ENCODE results near the gene ABCA10. TPM values are rescaled to one million over a fixed set of nuclear protein-coding genes. Genes with fewer than 3 reads are reported as not detected.
"Not testable (repeated sequence)": the region's sequence is repeated elsewhere in the genome, so short reads cannot be mapped to it uniquely, and the experiment has no call there.

The ABCA10 gene
- polyA plus RNA-seq, 1 experiment, result 0.31 TPM

DNA sequence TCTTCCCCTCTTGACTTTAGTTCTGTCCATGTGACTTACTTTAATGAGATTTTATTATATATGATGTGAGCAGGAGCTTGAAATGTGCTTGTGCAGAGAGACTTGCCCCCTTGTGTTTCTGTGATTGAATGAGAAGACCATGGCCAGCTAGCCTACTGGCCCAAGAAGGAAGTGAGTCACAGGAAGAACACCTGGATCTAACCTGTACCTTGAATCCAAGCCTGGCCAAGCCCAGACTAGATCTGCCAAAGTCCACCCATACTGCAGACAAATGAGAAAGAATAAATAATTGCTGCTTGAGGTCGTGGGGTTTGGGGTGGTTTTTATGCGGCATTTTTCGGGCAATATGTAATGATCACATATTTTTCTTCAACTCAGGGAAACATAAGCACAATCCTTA lies 9.6 kb downstream of the ABCA10 start:
- ChIA-PET CTCF (interaction anchor here (1.0 kb wide), 1 partner anchor 10 kb away, joined by 3 read pairs; no protein-coding TSS in a partner anchor), POLR2A (no interaction called here)
- H3K27me3 ChIP-seq (ENCODE audit: control insufficient read depth, insufficient read depth, low read length), result no peaks in the 10 kb centered on the region
- DNase-seq (ENCODE audit: low read depth), result no peak
- no peak overlapping the region for H3K4me3 ChIP-seq (ENCODE audit: low read depth, low read length)
- TF ChIP-seq, protein P1, sequence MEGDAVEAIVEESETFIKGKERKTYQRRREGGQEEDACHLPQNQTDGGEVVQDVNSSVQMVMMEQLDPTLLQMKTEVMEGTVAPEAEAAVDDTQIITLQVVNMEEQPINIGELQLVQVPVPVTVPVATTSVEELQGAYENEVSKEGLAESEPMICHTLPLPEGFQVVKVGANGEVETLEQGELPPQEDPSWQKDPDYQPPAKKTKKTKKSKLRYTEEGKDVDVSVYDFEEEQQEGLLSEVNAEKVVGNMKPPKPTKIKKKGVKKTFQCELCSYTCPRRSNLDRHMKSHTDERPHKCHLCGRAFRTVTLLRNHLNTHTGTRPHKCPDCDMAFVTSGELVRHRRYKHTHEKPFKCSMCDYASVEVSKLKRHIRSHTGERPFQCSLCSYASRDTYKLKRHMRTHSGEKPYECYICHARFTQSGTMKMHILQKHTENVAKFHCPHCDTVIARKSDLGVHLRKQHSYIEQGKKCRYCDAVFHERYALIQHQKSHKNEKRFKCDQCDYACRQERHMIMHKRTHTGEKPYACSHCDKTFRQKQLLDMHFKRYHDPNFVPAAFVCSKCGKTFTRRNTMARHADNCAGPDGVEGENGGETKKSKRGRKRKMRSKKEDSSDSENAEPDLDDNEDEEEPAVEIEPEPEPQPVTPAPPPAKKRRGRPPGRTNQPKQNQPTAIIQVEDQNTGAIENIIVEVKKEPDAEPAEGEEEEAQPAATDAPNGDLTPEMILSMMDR (IDR thresholded peaks at IDR 0.05; ENCODE audit: insufficient read depth, low read depth, low read length), result no peak
- H3K36me3 ChIP-seq (ENCODE audit: control insufficient read depth, insufficient read depth, low read length), result no peaks in the 10 kb centered on the region; the same call in 1 of the 2 replicates

DNA sequence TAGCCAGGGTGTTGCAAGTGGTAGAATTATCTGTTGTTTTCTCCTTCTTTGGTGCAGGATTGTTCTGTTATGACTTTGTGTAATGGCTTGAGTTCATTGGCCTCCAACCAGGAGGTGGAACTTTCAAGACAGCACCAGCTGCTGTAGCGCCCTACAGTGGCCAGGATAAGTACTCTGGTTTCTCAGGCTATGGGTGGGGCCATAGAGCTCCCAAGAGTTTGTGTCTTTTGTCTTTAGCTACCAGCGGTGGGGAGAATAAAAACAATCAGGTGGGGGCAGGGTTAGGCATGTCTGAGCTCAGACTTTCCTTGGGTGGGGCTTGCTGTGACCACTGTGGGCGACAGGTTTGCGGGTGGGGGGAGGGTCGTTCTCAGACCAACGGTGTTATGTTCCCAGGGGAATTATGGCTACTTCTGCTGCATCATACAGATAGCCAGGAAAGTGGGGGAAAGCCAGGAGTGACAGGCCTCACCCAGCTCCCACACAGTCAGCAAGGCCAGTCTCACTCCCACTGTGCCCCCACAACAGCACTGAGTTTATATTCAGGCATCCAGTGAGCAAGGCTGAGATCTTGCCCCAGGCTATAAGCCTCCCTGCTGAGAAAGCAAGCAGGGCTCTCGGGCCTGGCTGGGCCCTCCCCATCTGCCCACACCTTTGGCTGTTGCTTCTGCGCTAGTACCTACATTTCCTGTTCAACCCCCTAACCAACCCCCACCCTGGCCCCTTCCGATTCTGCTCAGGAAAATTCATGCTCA lies 15.4 kb downstream of the ABCA10 start:
- POLR2A ChIA-PET, result no interaction called here
- Histone ChIP-seq H3K27me3 (ENCODE audit: control insufficient read depth, insufficient read depth, low read length) (no peaks in the 10 kb centered on the region), H3K4me3 (ENCODE audit: low read depth, low read length) (no peak overlapping the region), H3K36me3 (ENCODE audit: control insufficient read depth, insufficient read depth, low read length) (no peaks in the 10 kb centered on the region)
- DNase-seq (ENCODE audit: low read depth), result no peak
- CTCF ChIA-PET, result interaction anchor here (0.7 kb wide), 2 partner anchors 11 to 13 kb away, joined by 3 read pairs; no protein-coding TSS in a partner anchor
- TF ChIP-seq, protein P1 (IDR thresholded peaks at IDR 0.05; ENCODE audit: insufficient read depth, low read depth, low read length), result no peak

DNA sequence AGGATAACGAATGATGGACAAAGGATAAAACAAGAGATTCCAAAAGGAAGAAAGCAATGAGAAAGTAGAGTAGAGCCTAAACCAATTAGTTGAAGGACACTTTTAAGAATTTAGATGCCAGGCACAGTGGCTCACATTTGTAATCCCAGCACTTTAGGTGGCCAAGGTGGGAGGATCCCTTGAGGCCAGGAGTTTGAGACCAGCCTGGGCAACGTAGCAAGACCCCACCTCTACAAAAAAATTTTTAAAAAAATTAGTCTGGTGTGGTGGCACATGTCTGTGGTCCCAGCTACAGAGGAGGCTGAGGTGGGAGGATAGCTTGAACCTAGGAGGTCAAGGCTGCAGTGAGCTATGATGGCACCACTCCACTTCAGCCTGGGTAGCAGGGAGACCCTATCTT lies 20.0 kb downstream of the ABCA10 start:
- no peaks in the 10 kb centered on the region for H3K36me3 ChIP-seq (ENCODE audit: control insufficient read depth, insufficient read depth, low read length)
- CTCF ChIA-PET, result interaction anchor here (0.7 to 1.0 kb wide), 3 partner anchors 9 to 38 kb away, joined by 3 read pairs; no protein-coding TSS in a partner anchor
- H3K4me3 ChIP-seq (ENCODE audit: low read depth, low read length), result no peak overlapping the region
- TF ChIP-seq, protein P1 (IDR thresholded peaks at IDR 0.05; ENCODE audit: insufficient read depth, low read depth, low read length), result no peak
- H3K27me3 ChIP-seq (ENCODE audit: control insufficient read depth, insufficient read depth, low read length), result no peaks in the 10 kb centered on the region
- no peak for DNase-seq (ENCODE audit: low read depth)
- POLR2A ChIA-PET, result no interaction called here

DNA sequence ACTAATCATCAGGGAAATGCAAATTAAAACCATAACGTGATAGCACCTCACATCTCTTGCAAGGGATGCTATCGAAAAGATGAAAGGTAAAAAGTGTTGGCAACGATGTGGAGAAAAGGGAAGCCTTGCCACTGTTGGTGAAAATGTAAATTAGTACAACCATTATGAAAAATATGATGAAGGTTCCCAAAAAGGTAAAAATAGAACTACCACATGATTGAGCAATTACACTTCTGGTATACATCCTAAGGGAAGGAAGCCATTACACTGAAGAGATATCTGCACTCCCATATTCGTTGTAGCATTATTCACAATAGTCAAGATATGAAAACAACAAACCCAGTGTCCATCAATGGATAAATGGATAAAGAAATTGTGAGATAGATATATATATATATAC lies 21.5 kb downstream of the ABCA10 start:
- no peak for DNase-seq (ENCODE audit: low read depth)
- H3K4me3 ChIP-seq (ENCODE audit: low read depth, low read length), result no peak overlapping the region
- H3K27me3 ChIP-seq (ENCODE audit: control insufficient read depth, insufficient read depth, low read length), result no peaks in the 10 kb centered on the region
- H3K36me3 ChIP-seq (ENCODE audit: control insufficient read depth, insufficient read depth, low read length), result no peaks in the 10 kb centered on the region
- TF ChIP-seq, protein P1 (IDR thresholded peaks at IDR 0.05; ENCODE audit: insufficient read depth, low read depth, low read length), result no peak
- ChIA-PET CTCF (no interaction called here), POLR2A (no interaction called here)

DNA sequence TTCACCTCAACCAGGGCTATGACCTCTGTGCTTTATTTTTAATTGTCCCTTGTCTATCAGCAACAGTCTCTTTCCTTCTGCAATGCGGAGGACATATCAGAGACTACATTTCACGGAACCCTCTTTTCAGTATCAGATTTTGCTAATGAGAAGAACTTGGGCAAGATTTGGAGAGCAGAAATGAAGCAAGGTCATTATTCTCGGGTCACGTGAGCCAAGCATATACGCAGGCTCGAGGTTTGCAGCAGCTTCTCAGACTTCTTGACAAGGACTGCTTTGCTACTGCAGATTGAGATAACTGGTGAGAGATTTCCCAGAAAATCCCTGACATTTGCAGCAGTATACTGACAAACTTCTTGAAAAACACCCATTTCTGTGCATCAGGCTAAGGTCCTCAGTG lies 30.4 kb downstream of the ABCA10 start:
- no peak for DNase-seq (ENCODE audit: low read depth)
- ChIA-PET POLR2A (no interaction called here), CTCF (no interaction called here)
- Histone ChIP-seq H3K4me3 (ENCODE audit: low read depth, low read length) (no peak overlapping the region), H3K36me3 (ENCODE audit: control insufficient read depth, insufficient read depth, low read length) (no peaks in the 10 kb centered on the region), H3K27me3 (ENCODE audit: control insufficient read depth, insufficient read depth, low read length) (no peaks in the 10 kb centered on the region)
- TF ChIP-seq, protein P1 (IDR thresholded peaks at IDR 0.05; ENCODE audit: insufficient read depth, low read depth, low read length), result no peak

DNA sequence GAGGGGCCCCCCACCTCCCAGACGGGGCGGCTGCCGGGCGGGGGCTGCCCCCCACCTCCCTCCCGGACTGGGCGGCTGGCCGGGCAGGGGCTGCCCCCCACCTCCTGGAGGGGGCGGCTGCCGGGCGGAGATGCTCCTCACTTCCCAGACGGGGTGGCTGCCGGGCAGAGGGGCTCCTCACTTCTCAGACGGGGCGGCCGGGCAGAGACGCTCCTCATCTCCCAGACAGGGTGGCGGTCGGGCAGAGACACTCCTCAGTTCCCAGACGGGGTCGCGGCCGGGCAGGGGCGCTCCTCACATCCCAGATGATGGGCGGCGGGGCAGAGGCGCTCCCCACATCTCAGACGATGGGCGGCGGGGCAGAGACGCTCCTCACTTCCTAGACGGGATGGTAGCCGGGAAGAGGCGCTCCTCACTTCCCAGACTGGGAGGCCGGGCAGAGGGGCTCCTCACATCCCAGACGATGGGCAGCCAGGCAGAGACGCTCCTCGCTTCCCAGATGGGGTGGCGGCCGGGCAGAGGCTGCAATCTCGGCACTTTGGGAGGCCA lies 32.4 kb downstream of the ABCA10 start:
- H3K27me3 ChIP-seq (ENCODE audit: control insufficient read depth, insufficient read depth, low read length); CTCF ChIA-PET; POLR2A ChIA-PET; H3K4me3 ChIP-seq (ENCODE audit: low read depth, low read length); DNase-seq (ENCODE audit: low read depth); H3K36me3 ChIP-seq (ENCODE audit: control insufficient read depth, insufficient read depth, low read length): not testable (repeated sequence)
